Progenitor cell of endocrine pancreas (in vitro differentiated cells): ENCODE measurements around the gene TRPM8. TPM values are rescaled to one million over a fixed set of nuclear protein-coding genes. Genes with fewer than 3 reads are reported as not detected.

ENCODE experiments used
- DNase-seq: peaks from one replicate; pipeline ENCODE4 v3.0.0; 2021; ENCODE audit warnings: low spot score; ENCODE audit not compliant: unreplicated experiment
- H3K27ac Mint-ChIP-seq: 2 replicates; pipeline ENCODE4 v1.8.0; 2021; ENCODE audit warnings: mild to moderate bottlenecking, moderate library complexity, mixed read lengths
- H3K27me3 Mint-ChIP-seq: 2 replicates; pipeline ENCODE4 v1.8.0; 2021; ENCODE audit warnings: mixed read lengths
- H3K36me3 Mint-ChIP-seq: 2 replicates; pipeline ENCODE4 v1.8.0; 2022; ENCODE audit warnings: mixed read lengths; ENCODE audit not compliant: insufficient read depth
- H3K4me1 Mint-ChIP-seq: 2 replicates; pipeline ENCODE4 v1.8.0; 2021; ENCODE audit warnings: low read depth, mixed read lengths
- H3K4me3 Mint-ChIP-seq: 2 replicates; pipeline ENCODE4 v1.8.0; 2021; ENCODE audit warnings: low read depth, mild to moderate bottlenecking, moderate library complexity, mixed read lengths
- H3K9me3 Mint-ChIP-seq: 2 replicates; pipeline ENCODE4 v1.8.0; 2021; ENCODE audit warnings: low read depth, mixed read lengths
- CTCF ChIP-seq: fragments of 200-600 bp; sonication (generic); IDR thresholded peaks from one replicate; pipeline ENCODE4 v1.5.0; 2021; ENCODE audit warnings: antibody characterized with exemption, mild to moderate bottlenecking; ENCODE audit not compliant: unreplicated experiment
- total RNA-seq: library from RNA; stranded (reverse); gene quantifications from 2 replicates; pipeline ENCODE4 v1.2.1, GENCODE V29; 2021

Gene TRPM8
- total RNA-seq, 1 donor from 2014 or later = not detected

GRCh38 chr2:233980955-233981561 lies 63.9 kb downstream of the TRPM8 start:
- no peak for DNase-seq
- TF ChIP-seq CTCF = no peak
- no peaks in the 10 kb centered on the region for H3K4me1 Mint-ChIP-seq
- H3K9me3 Mint-ChIP-seq = peaks cover 2% of the 10 kb centered on the region
- no peak overlapping the region for H3K4me3 Mint-ChIP-seq
- H3K27ac Mint-ChIP-seq = no peak overlapping the region
- peaks cover 14% of the 10 kb centered on the region for H3K27me3 Mint-ChIP-seq
- no peaks in the 10 kb centered on the region for H3K36me3 Mint-ChIP-seq

- no peak overlapping the region for H3K4me3 Mint-ChIP-seq
- H3K4me1 Mint-ChIP-seq = no peaks in the 10 kb centered on the region
- TF ChIP-seq CTCF = no peak
- DNase-seq = no peak
- peaks cover 14% of the 10 kb centered on the region for H3K27me3 Mint-ChIP-seq
- H3K9me3 Mint-ChIP-seq = peaks cover 2% of the 10 kb centered on the region
- no peak overlapping the region for H3K27ac Mint-ChIP-seq
- no peaks in the 10 kb centered on the region for H3K36me3 Mint-ChIP-seq
These were observed 64.6 kb downstream of the TRPM8 start for GRCh38 chr2:233981574-233982420.

- H3K4me1 Mint-ChIP-seq = no peaks in the 10 kb centered on the region
- peaks cover 14% of the 10 kb centered on the region for H3K27me3 Mint-ChIP-seq
- TF ChIP-seq CTCF = no peak
- no peak overlapping the region for H3K27ac Mint-ChIP-seq
- H3K9me3 Mint-ChIP-seq = peaks cover 2% of the 10 kb centered on the region
- no peaks in the 10 kb centered on the region for H3K36me3 Mint-ChIP-seq
- H3K4me3 Mint-ChIP-seq = no peak overlapping the region
- DNase-seq = no peak
These were observed 65.4 kb downstream of the TRPM8 start for GRCh38 chr2:233982421-233983121.

- Mint-ChIP-seq H3K4me1 (no peaks in the 10 kb centered on the region), H3K4me3 (no peak overlapping the region), H3K27me3 (peaks cover 20% of the 10 kb centered on the region), H3K27ac (no peak overlapping the region), H3K36me3 (no peaks in the 10 kb centered on the region), H3K9me3 (peaks cover 2% of the 10 kb centered on the region)
- no peak for TF ChIP-seq CTCF
- DNase-seq = no peak
These were observed 66.3 kb downstream of the TRPM8 start for GRCh38 chr2:233983445-233983844.

- DNase-seq = no peak
- peaks cover 8% of the 10 kb centered on the region for H3K9me3 Mint-ChIP-seq
- no peak for TF ChIP-seq CTCF
- no peak overlapping the region for H3K4me3 Mint-ChIP-seq
- H3K27ac Mint-ChIP-seq = no peak overlapping the region
- peaks cover 15% of the 10 kb centered on the region for H3K27me3 Mint-ChIP-seq
- H3K4me1 Mint-ChIP-seq = no peaks in the 10 kb centered on the region
- H3K36me3 Mint-ChIP-seq = no peaks in the 10 kb centered on the region
These were observed 71.4 kb downstream of the TRPM8 start for GRCh38 chr2:233988581-233988980.
